GM20431 (cell line): ENCODE measurements around the gene KRT82.
"Not testable (repeated sequence)": the region's sequence is repeated elsewhere in the genome, so short reads cannot be mapped to it uniquely, and the experiment has no call there.

Experiments used
- in situ Hi-C: fragments of 300-500 bp; cut with MseI, MboI; formaldehyde crosslinking; loops from one replicate; pipeline ENCODE4 v1.15.0; 2020; ENCODE audit warnings: low sequenced_read_pairs; ENCODE audit not compliant: unreplicated experiment

Gene KRT82

DNA sequence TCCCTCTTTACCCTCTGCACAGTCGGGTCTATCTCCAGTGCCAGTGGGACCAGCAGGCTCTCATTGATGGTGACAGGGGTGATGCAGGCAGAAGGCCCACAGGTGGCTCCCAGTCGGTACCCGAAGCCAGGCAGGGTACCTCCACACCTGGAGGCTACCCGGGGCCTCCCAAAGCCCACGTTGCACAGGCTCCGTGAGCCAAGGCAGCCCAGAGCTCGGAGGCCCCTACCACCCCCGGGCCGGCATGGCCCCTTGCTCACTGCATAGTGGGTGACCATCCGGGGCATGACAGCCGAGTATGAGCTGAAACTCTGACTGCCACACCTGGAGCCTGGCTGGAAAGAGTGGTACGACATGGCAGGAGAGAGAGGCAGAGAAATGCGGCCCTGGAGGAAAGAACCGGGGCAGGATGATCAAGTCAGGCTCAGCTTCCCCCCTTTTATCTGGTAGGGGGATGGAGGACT, at the start of gene KRT82:
TSS of gene KRT82 (minus strand) at position 414 of the 464 bp plus-strand sequence. CDS start at position 356, 58 bp downstream.
- in situ Hi-C loops, result no loop called here

DNA sequence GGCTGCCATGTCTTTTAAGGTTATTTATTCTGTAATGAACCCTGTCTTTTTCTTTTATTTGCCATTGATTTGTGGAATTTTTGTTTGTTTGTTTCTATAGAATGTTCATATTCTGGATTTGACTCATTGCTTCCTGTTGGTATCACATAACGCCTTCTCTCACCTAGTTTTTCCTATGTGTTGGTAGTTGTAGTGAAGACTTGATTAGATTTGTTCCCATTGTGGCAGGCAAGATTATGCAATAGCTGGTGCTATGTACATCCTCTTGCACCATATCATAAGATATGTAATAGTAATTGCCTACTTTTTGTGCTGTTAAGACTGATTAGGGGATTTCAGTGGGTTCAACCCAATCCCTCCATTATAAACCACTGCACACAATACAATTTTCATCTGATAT, 49.7 kb upstream of the KRT82 start:
- in situ Hi-C loops, result no loop called here

DNA sequence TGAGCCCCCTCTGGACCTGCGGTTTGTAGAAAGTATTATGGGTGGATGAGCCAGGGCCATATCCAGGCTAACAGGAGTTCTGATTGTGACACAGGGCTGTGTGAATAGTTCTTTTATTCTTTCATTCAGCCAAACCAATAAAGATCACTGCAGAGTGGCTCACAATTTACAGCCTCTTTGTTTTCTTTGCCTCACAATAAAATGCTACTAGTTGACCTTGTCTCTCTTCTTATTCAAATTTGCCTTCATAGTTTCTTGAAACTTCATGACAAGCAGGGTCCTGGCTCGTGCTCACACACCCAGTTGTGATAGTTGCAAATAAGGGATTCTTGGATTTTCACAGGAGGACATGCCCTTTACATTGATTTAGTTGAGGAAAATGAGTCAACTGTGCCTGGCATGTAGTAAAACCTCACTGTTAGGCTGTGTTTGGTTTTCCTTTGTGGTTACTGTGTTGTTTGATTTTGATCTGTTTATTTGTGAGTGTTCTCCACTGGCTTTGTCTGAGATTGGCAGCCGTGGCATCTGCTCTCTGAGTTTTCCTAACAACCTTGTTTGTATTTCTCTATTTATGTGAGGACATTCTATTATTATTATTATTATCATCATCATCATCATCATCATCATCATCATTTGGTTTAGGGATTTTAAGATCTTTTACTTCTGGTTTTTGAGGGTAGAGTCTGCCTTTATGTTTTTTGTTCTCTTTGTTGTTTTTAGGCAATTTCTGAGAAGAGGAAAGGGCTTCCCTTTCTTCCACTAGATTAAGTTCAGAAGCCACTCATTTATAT, 48.5 kb upstream of the KRT82 start:
- in situ Hi-C loops, result no loop called here

DNA sequence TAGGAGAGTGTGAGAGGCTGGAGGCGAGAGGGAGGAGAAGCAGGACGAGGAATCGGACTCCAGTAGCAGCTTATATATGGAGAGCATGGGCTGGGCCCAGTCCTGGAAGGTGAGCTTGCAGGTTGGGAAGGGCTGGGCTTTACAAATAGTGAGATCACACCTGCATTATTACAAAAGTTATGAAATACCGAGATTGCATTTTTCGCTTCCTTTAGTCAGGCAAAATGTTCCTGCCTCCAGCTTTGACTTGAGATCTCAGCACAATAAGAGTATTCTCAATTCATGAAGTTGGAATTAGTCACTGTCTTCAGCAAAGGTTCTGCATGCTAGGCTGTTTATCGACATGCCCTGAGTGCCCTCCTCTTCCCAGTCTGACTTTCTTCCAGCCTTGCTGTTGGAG, 46.0 kb upstream of the KRT82 start, which contains the start of gene KRT6B:
TSS of gene KRT6B (minus strand) at position 46 of the 400 bp plus-strand sequence. CDS start 68 bp downstream, outside the sequence.
- in situ Hi-C loops, result no loop called here

DNA sequence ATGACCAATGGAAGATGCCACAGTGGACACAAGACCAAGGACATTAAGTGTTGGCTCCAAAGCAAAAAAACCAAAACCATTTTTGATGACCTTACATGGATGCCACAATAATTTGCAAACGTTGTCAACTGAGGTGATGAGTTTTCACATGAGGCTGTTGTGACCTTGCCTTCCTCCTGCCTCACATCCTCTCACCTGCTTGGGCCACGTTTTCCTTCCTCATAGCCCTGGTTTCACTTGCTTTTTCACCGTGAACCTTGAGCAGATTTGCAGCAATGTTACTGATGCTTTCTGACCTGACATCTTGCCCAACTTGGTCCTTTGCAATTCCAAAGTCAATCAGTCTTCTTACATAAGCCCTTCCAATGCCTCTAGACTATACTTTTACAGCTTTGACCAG, 42.1 kb upstream of the KRT82 start:
- in situ Hi-C loops, result no loop called here

DNA sequence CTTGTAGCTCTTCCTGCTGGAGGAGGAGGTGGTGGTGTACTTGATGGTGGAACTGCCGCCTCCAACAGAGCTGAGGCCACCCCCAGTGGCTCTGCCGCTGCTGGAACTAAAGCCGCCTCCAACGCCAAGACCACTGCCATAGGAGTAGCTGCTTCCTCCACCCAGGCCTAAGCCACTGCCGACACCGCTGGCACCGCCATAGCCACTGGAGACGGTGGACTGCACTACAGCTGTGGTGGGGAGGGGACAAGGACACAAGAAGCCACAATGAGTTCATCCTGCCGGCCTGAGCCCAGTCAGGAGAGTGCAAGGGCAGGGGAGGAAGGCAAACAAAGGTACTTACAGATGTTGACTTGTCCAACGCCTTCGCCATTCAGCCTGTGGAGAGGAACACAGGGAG, 41.1 kb upstream of the KRT82 start:
- in situ Hi-C loops, result not testable (repeated sequence)

DNA sequence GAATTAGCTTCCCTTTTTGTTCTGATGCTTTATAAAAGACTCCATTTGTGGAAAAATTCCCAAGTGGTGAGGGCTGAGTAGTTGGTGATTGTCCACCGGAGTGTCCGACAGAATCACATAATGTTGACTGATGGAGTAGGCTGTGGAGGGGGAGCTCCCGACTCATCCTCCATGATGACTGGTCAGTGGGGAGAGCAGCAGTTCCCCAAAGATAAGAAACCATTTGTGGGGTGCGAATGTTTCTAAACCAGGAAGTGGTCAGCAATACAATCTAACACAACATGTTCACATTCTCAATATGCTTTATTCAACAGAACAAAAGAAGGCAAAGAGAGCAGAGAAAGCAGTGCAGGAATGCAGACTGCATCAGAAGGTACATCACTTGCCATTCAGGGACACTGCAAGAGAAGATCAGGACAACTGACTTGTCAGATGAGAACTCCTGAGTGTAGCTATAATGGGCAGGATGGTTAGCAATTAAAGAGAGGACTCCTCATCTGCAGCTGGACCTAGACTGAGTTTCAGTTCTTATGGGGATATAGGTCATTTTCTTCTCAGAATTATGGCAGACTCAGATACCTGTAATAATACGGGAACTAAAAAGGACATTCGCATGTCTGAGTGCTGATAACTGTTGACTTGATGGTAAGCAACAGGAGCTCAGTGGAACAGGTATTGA, 40.4 kb upstream of the KRT82 start:
- in situ Hi-C loops, result no loop called here

DNA sequence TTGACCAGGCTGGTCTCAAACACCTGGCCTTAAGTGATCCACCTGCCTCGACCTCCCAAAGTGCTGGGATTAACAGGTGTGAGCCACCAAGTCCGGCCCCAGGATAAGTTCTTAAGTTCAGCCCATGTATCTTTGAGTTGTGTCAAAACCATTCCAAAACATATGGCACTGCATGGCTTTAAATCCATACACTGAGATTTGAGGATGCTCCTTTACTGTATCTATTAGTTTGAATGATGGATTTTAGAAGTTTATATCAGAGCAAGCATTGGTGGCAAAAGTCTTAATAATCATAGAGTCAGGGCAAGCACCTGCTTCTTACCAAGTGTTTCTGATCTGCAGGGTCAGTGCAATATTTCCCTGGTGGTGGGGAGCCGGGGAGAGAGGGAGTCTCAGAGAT, 39.7 kb upstream of the KRT82 start:
- in situ Hi-C loops, result no loop called here

DNA sequence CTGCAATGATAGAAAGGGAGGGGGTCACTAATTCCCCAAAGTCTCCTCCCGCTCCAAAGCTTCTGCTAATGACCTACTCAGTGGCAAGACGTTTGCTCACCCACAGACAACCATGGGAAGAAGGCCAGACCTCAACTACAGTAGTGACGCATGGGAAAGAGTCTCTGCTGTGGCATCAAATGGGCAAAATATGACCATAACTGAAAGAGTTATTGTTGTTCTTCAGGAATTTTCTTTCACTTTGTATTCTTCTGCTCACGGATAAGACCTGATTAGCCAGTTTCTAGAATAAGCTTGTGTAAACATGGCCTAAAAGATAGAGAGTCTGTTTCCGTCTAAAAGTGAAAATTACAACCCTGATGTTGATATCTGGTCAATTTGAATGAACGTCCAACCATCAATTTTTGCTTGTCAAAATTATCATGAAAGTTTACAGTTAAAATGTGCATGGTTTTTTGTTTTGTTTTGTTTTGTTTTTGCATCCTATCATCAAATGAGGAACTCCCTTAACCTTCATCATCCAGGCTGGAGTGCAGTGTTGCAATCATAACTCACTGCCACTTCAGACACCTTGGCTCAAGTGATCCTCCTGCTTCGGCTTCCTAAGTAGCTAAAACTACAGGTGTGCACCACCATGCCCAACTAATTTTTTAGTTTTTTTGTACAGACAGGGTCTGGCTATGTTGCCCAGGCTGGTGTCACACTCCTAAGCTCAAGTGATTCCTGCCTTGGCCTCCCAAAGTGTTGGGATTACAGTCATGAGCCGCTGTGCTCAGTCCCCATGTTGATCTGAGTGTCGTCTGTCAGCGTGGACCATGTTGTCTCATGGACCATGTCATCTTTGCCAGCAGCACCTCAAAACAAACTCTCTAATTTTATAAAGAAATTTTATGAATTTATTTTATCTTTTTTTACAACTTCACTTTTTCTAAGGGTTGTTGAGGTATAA, 38.8 kb upstream of the KRT82 start:
- in situ Hi-C loops, result no loop called here

DNA sequence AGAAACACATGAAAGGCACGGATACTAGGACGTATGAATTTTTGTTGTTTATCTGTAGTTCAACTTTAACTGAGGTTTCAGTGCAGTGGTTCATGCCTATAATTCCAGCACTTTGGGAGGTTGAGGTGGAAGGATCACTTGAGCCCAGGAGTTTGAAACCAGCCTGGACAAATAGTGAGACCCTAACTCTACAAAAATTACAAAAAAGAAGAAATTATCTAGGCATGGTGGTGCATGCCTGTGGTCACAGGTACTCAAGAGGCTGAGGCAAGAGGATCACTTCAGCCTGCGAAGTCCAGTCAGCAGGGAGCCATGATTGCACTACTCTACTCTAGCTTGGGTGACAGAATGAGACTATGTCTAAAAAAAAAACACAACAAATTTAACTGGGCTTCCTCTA, 37.8 kb upstream of the KRT82 start:
- in situ Hi-C loops, result no loop called here

DNA sequence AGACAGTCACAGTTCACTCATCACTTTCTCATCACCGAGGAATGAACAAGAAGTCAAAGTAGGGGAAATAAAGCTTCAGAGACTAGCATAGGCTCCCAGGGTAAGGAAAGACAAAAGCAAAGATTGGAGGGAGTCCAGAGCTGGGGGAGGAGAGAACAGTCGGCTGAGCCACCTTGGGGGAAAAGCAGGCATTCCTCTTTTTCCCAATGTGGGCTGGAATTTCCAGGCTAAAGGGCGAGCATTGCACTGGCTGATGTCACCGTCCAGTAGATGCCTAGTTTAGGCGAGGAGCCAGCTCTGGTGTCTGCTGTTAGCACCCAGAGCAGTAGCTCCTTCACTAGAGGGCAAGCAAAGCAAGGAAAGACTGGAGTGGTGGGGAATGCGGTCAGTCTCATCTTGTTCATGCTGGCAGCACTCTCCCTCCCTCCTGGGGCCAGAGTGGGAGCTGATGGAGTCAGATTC, 36.5 kb upstream of the KRT82 start:
- in situ Hi-C loops, result no loop called here

DNA sequence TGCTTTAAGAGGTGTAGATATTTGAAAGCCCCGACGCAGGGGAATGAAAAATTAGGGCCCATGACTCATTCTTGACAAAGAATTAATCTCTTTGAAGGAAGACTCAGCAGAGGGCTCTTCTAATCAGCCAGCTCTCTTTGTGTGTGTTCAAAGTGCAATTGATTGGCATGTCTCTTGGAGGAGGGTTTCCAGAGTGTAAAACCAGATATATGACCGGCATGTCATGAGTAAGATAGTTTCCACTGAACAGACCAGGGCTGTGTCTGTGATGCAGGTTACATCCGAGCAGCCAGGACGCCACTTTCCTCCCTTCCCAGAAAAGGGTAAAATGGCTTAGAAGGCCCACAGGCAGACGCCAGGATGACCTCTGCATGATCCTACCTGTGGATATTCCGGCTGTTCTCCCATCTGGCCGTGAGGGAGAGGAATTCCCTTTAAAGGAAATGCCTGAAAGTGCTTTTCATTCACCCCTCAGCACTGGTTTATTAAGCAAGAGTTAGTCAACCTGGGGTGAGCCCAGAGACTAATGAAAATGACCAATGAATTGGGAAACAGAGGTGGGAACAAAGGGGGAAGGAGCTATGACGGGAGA, 35.3 kb upstream of the KRT82 start:
- in situ Hi-C loops, result no loop called here

DNA sequence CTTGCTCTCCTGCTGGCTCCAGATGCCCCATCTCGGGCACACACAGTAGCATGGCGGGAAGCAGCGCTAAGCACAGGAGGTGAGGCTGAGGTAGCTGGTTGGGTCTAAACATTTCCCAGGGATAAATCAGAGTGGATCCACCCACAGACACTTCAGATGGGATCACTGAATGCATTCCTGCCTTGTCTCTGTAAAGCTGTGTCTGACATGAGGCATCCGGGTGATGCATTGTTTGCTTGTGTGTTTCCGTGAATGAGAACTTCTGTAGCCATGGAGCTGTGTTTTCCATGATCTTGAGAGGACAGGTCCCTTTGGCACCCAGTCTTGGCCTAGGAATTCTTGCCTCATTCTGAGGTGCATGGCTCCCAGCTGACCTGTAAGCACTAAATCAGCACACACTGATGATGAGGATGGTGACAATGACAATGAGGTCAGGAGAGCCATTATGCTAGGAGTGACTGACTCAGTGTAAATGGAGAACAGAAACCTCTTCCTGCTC, 34.7 kb upstream of the KRT82 start:
- in situ Hi-C loops, result no loop called here

DNA sequence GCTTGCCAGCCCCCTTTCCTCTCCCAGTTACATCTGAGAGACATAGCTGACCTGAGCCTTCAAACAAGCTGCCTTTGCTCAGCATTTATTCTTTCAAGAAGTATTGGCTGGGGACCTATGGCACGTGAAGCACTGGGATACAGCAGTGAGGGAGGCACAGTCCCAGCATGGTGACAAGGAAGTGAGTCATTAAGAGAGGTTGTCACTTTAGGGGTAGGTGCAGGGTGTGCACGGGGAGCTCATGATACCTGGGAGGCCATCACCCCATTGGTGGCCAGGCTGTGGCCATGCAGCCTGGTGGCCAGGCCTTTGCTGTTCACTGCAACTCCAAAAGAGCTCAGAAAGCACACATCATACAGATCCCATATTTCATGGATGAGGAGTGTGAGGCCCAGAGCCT, 33.7 kb upstream of the KRT82 start:
- in situ Hi-C loops, result no loop called here

DNA sequence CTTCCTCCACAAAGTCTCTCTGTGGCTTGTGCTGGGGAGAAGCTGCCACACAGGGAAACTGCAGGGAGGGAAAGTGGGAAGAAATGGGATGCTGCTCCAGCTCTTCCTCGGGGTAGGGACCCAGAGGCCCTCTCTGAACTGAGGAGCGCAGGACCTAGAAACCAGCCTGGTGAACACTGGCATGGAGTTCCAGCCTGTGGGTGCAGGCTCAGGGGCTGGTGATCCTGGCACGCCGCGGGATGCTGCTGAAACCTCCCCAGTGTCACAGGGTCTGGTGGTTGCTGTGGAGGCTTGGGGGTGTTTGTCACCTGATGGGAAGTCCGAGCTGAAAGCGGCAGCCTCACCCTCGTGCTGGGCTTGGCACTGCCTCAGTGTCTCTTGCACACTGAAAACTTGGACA, 33.3 kb upstream of the KRT82 start:
- in situ Hi-C loops, result no loop called here

DNA sequence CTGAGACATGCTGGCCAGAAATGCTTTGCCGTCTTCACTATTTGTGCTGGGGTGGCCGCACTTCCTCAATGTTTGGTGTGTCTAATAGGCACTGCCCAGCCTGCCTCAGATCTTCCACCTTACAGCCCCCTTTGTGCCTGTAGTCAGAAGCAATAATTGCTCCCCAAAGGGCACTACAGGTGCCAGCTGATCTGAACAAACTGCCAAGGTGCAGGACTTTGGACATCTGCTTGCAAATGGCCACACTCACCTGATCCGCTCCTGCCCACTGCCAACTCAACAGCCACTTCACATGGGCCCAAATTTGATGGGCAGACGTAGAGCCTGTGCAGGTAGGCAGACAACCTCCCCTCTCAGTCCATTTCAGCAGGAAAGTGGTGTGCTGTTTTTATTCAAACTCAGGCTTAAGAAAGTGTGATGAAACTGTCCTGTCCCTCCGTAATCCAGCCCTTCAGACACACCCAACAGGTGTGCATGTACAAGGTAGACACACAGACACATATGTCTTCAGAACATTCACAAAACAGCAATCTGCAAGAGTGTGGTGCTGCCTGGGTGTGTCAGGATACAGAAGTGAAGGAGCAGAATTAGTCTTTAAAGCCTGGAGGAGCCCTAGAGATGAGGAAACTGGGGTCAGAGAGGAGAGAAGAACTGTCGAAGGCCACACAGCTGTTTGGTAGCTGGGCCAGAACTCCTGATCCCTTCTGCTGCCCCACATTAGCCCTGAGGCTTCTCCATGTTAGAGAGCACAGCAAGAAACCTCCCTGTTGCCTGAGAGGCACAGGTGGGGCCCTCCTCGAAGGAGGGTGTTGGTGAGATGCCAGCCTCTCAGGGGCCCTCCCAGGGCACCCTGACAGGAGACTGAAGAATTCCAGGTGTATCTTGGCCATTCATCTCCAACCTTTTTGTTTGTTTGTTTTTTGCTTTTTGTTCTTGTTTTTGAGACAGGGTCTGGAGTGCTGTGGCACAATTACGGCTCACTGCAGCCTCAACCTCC, 32.5 kb upstream of the KRT82 start:
- in situ Hi-C loops, result no loop called here

DNA sequence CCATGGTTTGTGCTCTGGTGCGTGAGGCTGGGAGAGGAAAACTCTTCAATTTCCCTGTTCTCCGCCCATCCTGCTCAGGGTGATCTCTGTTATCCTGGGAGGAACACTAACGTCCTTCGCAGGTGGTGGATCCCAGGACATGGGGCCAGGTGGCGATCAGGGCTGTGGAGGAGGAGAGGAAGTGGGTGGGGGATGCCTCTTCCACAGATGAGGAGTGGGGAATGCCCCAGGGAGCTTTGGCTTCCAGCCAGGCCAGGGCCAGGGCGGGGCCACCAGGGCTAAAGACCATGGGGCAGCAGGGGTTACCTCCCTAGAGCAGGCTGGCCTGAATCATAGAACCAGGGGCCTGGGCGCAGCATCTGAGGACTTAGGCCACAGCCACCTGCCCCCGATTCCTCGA, 31.4 kb upstream of the KRT82 start:
- in situ Hi-C loops, result no loop called here

DNA sequence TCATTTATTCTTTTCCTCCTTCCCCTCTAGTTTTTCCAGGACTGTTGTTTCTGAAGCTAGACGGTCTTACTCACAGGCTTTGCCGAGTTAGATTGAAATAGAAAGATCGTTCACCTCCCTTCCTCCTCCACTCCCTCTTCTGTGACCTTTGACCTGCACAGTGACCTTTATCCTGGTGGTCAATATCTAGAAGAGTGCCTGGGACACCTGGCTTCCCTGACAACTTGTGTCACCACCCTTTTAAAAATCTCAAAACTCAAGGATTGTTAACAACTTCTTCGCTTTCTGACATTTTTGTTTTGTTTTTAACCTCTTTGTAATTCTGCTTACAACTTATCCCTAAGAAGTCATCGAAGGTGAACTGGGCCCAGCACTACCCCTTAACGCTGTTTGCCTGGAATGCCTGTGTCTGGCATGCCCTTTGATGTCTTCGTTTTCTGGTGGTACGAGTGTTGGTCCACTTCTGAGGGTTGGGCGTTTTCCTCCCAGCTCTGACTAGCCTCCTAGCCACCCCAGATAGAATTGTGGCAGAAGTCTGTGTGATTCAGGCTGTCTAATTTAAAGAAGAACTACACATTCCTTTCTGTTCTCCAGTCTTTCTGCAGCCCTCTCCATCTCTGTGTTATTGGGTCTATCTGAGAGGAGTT, 30.8 kb upstream of the KRT82 start:
- in situ Hi-C loops, result no loop called here
